HG02571 (cell line): ENCODE data around the gene ZNF865.
A peak's percentile ranks its signal among the peaks of the same experiment; 100 is the strongest.

ENCODE experiments used
- ATAC-seq: cut with Tn5 transposase; IDR thresholded peaks from one replicate; pipeline ENCODE4 v1.9.1; 2021; ENCODE audit warnings: mild to moderate bottlenecking, moderate library complexity; ENCODE audit not compliant: unreplicated experiment

Gene ZNF865

GRCh38 chr19:55586976-55587668 lies 18.3 kb upstream of the ZNF865 start:
- ATAC-seq, result peak; percentile 68

- no peak for ATAC-seq
Observed at GRCh38 chr19:55588738-55589137, 16.7 kb upstream of the ZNF865 start.

GRCh38 chr19:55590109-55590508 lies 15.3 kb upstream of the ZNF865 start:
- ATAC-seq, result no peak

GRCh38 chr19:55590617-55591016 lies 14.8 kb upstream of the ZNF865 start:
- no peak for ATAC-seq

- no peak for ATAC-seq
Observed at GRCh38 chr19:55591555-55591954, 13.9 kb upstream of the ZNF865 start.

- no peak for ATAC-seq
Observed at GRCh38 chr19:55592391-55593090, 12.9 kb upstream of the ZNF865 start.

GRCh38 chr19:55593096-55593772 lies 12.2 kb upstream of the ZNF865 start:
- ATAC-seq, result no peak

- no peak for ATAC-seq
Observed at GRCh38 chr19:55594996-55595545, 10.4 kb upstream of the ZNF865 start.

- no peak for ATAC-seq
Observed at GRCh38 chr19:55596304-55596703, 9.1 kb upstream of the ZNF865 start.

GRCh38 chr19:55597501-55597921 lies 7.9 kb upstream of the ZNF865 start:
- no peak for ATAC-seq

GRCh38 chr19:55598034-55598433 lies 7.4 kb upstream of the ZNF865 start:
- ATAC-seq, result no peak

GRCh38 chr19:55598719-55599467 lies 6.6 kb upstream of the ZNF865 start:
- peak; percentile 40 for ATAC-seq

- peak; percentile 47 for ATAC-seq
Observed at GRCh38 chr19:55599468-55599841, 6.0 kb upstream of the ZNF865 start, which contains the start of gene FIZ1. Gene FIZ1 (minus strand): TSS chr19:55599517. CDS start chr19:55597865, 1,652 bp downstream.

GRCh38 chr19:55599842-55600661 lies 5.4 kb upstream of the ZNF865 start, which contains the start of gene ZNF524:
Gene ZNF524 (plus strand): TSS chr19:55600288. CDS start chr19:55602113, 1,825 bp downstream.
- ATAC-seq, result peak; percentile 32

GRCh38 chr19:55600662-55601028 lies 4.8 kb upstream of the ZNF865 start:
- no peak for ATAC-seq

- no peak for ATAC-seq
Observed at GRCh38 chr19:55601084-55601483, 4.4 kb upstream of the ZNF865 start.

GRCh38 chr19:55602104-55603001 lies 3.1 kb upstream of the ZNF865 start:
- no peak for ATAC-seq

GRCh38 chr19:55603115-55603514 lies 2.3 kb upstream of the ZNF865 start:
- no peak for ATAC-seq
